DND-41 (cell line): ENCODE measurements around the gene FZD4.

ENCODE experiments used
- EZH2 ChIP-seq: IDR thresholded peaks from 3 replicates; pipeline ENCODE4 v1.6.1; 2012; ENCODE audit warnings: borderline replicate concordance, low read depth, mild to moderate bottlenecking, moderate library complexity, low read length, inconsistent platforms; ENCODE audit not compliant: severe bottlenecking
- TF ChIP-seq, protein P1 (sequence below): IDR thresholded peaks from 2 replicates; pipeline ENCODE4 v1.5.1; 2012; ENCODE audit warnings: borderline replicate concordance, low read length, moderate library complexity, mild to moderate bottlenecking; ENCODE audit not compliant: poor library complexity, severe bottlenecking; ENCODE audit errors: extremely low read depth

DNA sequence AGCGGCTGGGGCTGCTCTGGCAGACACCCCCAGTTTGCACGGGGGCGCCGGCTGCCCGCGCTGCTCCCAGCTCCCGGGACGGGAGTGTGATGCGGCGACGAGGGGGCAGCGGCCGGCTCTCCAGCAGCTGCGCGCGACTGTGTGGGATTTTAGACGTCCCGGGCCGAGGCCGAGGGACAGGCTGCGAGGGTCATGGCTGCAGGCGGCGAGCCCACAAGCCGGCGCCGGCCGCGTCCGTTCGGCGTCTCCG lies 159 bp downstream of the FZD4 start:
- TF ChIP-seq, protein P1, sequence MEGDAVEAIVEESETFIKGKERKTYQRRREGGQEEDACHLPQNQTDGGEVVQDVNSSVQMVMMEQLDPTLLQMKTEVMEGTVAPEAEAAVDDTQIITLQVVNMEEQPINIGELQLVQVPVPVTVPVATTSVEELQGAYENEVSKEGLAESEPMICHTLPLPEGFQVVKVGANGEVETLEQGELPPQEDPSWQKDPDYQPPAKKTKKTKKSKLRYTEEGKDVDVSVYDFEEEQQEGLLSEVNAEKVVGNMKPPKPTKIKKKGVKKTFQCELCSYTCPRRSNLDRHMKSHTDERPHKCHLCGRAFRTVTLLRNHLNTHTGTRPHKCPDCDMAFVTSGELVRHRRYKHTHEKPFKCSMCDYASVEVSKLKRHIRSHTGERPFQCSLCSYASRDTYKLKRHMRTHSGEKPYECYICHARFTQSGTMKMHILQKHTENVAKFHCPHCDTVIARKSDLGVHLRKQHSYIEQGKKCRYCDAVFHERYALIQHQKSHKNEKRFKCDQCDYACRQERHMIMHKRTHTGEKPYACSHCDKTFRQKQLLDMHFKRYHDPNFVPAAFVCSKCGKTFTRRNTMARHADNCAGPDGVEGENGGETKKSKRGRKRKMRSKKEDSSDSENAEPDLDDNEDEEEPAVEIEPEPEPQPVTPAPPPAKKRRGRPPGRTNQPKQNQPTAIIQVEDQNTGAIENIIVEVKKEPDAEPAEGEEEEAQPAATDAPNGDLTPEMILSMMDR = no peak
- TF ChIP-seq EZH2 = no peak
